Neural cell (in vitro differentiated cells): ENCODE data around the gene TMEM31. TPM values are rescaled to one million over a fixed set of nuclear protein-coding genes. Genes with fewer than 3 reads are reported as not detected.
"Not testable (repeated sequence)": the region's sequence is repeated elsewhere in the genome, so short reads cannot be mapped to it uniquely, and the experiment has no call there.

Experiments used
- H2AFZ ChIP-seq: fragments of 200-600, 300-800 bp; sonication (generic), shearing (Covaris generic); 2 replicates; pipeline ENCODE4 v1.6.0; 2014; ENCODE audit warnings: low read depth, mild to moderate bottlenecking, antibody characterized with exemption, low read length, moderate library complexity
- H3F3A ChIP-seq: fragments of 200-600 bp; shearing (Covaris generic); 2 replicates; pipeline ENCODE4 v1.6.1; 2016; ENCODE audit warnings: mild to moderate bottlenecking, moderate library complexity, mixed read lengths, antibody characterized with exemption, low read length; ENCODE audit not compliant: insufficient read depth, poor library complexity, severe bottlenecking
- H3K27ac ChIP-seq: fragments of 200-600, 300-800 bp; sonication (generic), shearing (Covaris generic); 2 replicates; pipeline ENCODE4 v1.5.1; 2014; ENCODE audit warnings: mild to moderate bottlenecking, low read length, moderate library complexity
- H3K27me3 ChIP-seq: fragments of 300-800, 200-600 bp; sonication (generic), shearing (Covaris generic); 2 replicates; pipeline ENCODE4 v1.6.0; 2014; ENCODE audit warnings: mild to moderate bottlenecking, low read depth, low read length, moderate library complexity; ENCODE audit not compliant: insufficient read depth
- H3K36me3 ChIP-seq: fragments of 300-800, 200-600 bp; sonication (generic), shearing (Covaris generic); 2 replicates; pipeline ENCODE4 v1.5.1; 2014; ENCODE audit warnings: mild to moderate bottlenecking, antibody characterized with exemption, low read length, moderate library complexity; ENCODE audit not compliant: insufficient read depth
- H3K4me2 ChIP-seq: fragments of 300-800, 200-600 bp; sonication (generic), shearing (Covaris generic); 2 replicates; pipeline ENCODE4 v1.6.0; 2014; ENCODE audit warnings: mild to moderate bottlenecking, low read length
- H3K4me3 ChIP-seq: fragments of 300-800, 200-600 bp; sonication (generic), shearing (Covaris generic); 2 replicates; pipeline ENCODE4 v1.5.1; 2014; ENCODE audit warnings: mild to moderate bottlenecking, low read length, moderate library complexity
- H3K79me2 ChIP-seq: fragments of 200-600 bp; shearing (Covaris generic); replicated peaks from 2 replicates; pipeline ENCODE4 v1.6.0; 2014; ENCODE audit warnings: mild to moderate bottlenecking, low read length, moderate library complexity; ENCODE audit not compliant: insufficient read depth
- H3K9ac ChIP-seq: fragments of 300-800, 200-600 bp; sonication (generic), shearing (Covaris generic); 2 replicates; pipeline ENCODE4 v1.6.1; 2016; ENCODE audit warnings: mild to moderate bottlenecking, low read length, mixed read lengths
- H3K9me2 ChIP-seq: fragments of 200-600 bp; shearing (Covaris generic); 2 replicates; pipeline ENCODE4 v1.6.1; 2016; ENCODE audit warnings: mild to moderate bottlenecking, low read length, mixed read lengths; ENCODE audit not compliant: insufficient read depth
- H3K9me3 ChIP-seq: fragments of 200-600, 300-800 bp; sonication (generic), shearing (Covaris generic); 2 replicates; pipeline ENCODE4 v1.6.1; 2016; ENCODE audit warnings: mild to moderate bottlenecking, mixed run types, low read length, moderate library complexity, mixed read lengths
- H4K20me1 ChIP-seq: fragments of 200-600 bp; shearing (Covaris generic); 2 replicates; pipeline ENCODE4 v1.6.1; 2016; ENCODE audit warnings: mild to moderate bottlenecking, mixed run types; ENCODE audit not compliant: insufficient read depth
- CTCF ChIP-seq: fragments of 450-650 bp; IDR thresholded peaks from 2 replicates; pipeline ENCODE4 v1.5.1; 2014; ENCODE audit warnings: antibody characterized with exemption, mild to moderate bottlenecking, moderate library complexity; ENCODE audit not compliant: poor library complexity, severe bottlenecking
- EP300 ChIP-seq: fragments of 450-650 bp; conservative IDR thresholded peaks from 2 replicates; pipeline ENCODE4 v1.6.1; 2014; ENCODE audit warnings: antibody characterized with exemption, mild to moderate bottlenecking, moderate library complexity; ENCODE audit not compliant: poor library complexity, severe bottlenecking
- EZH2 ChIP-seq: fragments of 200-600, 300-800 bp; shearing (Covaris generic), sonication (generic); IDR thresholded peaks from 2 replicates; pipeline ENCODE4 v1.6.1; 2014; ENCODE audit warnings: antibody characterized with exemption, low read length, borderline replicate concordance, mild to moderate bottlenecking; ENCODE audit not compliant: insufficient read depth, poor library complexity, severe bottlenecking
- MXI1 ChIP-seq: fragments of 450-650 bp; conservative IDR thresholded peaks from 2 replicates; pipeline ENCODE4 v1.6.1; 2014; ENCODE audit warnings: antibody characterized with exemption, mild to moderate bottlenecking; ENCODE audit not compliant: poor library complexity, severe bottlenecking
- POLR2AphosphoS5 ChIP-seq: IDR thresholded peaks from 2 replicates; pipeline ENCODE4 v1.6.1; 2012
- RAD21 ChIP-seq: fragments of 450-650 bp; conservative IDR thresholded peaks from 2 replicates; pipeline ENCODE4 v1.6.1; 2014; ENCODE audit warnings: antibody characterized with exemption, mild to moderate bottlenecking, moderate library complexity
- REST ChIP-seq: IDR thresholded peaks from 2 replicates; pipeline ENCODE4 v1.6.1; 2012; ENCODE audit warnings: borderline replicate concordance
- SMC3 ChIP-seq: fragments of 450-650 bp; conservative IDR thresholded peaks from 2 replicates; pipeline ENCODE4 v1.6.1; 2014; ENCODE audit warnings: antibody characterized with exemption, mild to moderate bottlenecking, moderate library complexity; ENCODE audit not compliant: poor library complexity
- TAF1 ChIP-seq: IDR thresholded peaks from 2 replicates; pipeline ENCODE4 v1.6.1; 2012; ENCODE audit warnings: low read depth
- polyA plus RNA-seq: library from polyadenylated mRNA; depleted of rRNA; stranded (reverse); fragments of >200 nt; gene quantifications from 2 replicates; pipeline ENCODE4 v1.2.3, GENCODE V29; 2014

TMEM31 gene
- polyA plus RNA-seq, 1 donor from 2014 or later = 1.0 TPM

GRCh38 chrX:103756736-103757135 is 46.0 kb downstream of the TMEM31 start:
- Histone ChIP-seq H3F3A (no peaks in the 10 kb centered on the region), H3K79me2 (no peaks in the 10 kb centered on the region), H3K9me3 (no peaks in the 10 kb centered on the region), H2AFZ (no peak overlapping the region), H3K27me3 (no peaks in the 10 kb centered on the region), H3K9ac (no peak overlapping the region), H3K9me2 (no peaks in the 10 kb centered on the region), H3K27ac (no peak overlapping the region), H3K36me3 (no peaks in the 10 kb centered on the region), H3K4me3 (no peak overlapping the region), H4K20me1 (no peaks in the 10 kb centered on the region), H3K4me2 (no peak overlapping the region)
- TF ChIP-seq REST = no peak
- TF ChIP-seq SMC3 = no peak
- TF ChIP-seq EP300 = no peak
- TF ChIP-seq EZH2 = no peak
- no peak for TF ChIP-seq POLR2AphosphoS5
- TF ChIP-seq TAF1 = no peak
- TF ChIP-seq RAD21 = no peak
- no peak for TF ChIP-seq CTCF
- TF ChIP-seq MXI1 = no peak

GRCh38 chrX:103758555-103758954 is 47.8 kb downstream of the TMEM31 start:
- Histone ChIP-seq H3K9me3 (no peaks in the 10 kb centered on the region), H3K9ac (no peak overlapping the region), H3F3A (no peaks in the 10 kb centered on the region), H4K20me1 (no peaks in the 10 kb centered on the region), H3K79me2 (no peaks in the 10 kb centered on the region), H2AFZ (no peak overlapping the region), H3K27me3 (no peaks in the 10 kb centered on the region), H3K36me3 (no peaks in the 10 kb centered on the region), H3K4me3 (no peak overlapping the region), H3K9me2 (no peaks in the 10 kb centered on the region), H3K27ac (no peak overlapping the region), H3K4me2 (no peak overlapping the region)
- TF ChIP-seq EZH2 = no peak
- TF ChIP-seq POLR2AphosphoS5 = no peak
- TF ChIP-seq RAD21 = no peak
- TF ChIP-seq EP300 = no peak
- TF ChIP-seq REST = no peak
- no peak for TF ChIP-seq CTCF
- no peak for TF ChIP-seq TAF1
- TF ChIP-seq SMC3 = no peak
- TF ChIP-seq MXI1 = no peak

- not testable (repeated sequence) for H3K79me2 ChIP-seq, H3K27me3 ChIP-seq
These were observed 52.8 kb downstream of the TMEM31 start for GRCh38 chrX:103763541-103763940.

More at GRCh38 chrX:103763541-103763940, 52.8 kb downstream of the TMEM31 start:
- not testable (repeated sequence) for H2AFZ ChIP-seq, H3K27ac ChIP-seq, H3K4me3 ChIP-seq, H3K9me3 ChIP-seq, H3K4me2 ChIP-seq, H3K9ac ChIP-seq, H4K20me1 ChIP-seq, H3F3A ChIP-seq, H3K9me2 ChIP-seq, H3K36me3 ChIP-seq
